Kidney capillary endothelial cell (primary cell): ENCODE data around the gene RNF150.
A peak's percentile ranks its signal among the peaks of the same experiment; 100 is the strongest.

ENCODE experiments used
- DNase-seq: peaks from one replicate; pipeline ENCODE4 v3.0.0-alpha.2; 2018; ENCODE audit warnings: low spot score

Gene RNF150

GRCh38 chr4:140906993-140907962, 226.0 kb downstream of the RNF150 start:
- DNase-seq = no peak

- DNase-seq = no peak
Observed at GRCh38 chr4:140904904-140905303, 228.4 kb downstream of the RNF150 start.

GRCh38 chr4:140903522-140904475, 229.5 kb downstream of the RNF150 start:
- DNase-seq = no peak

GRCh38 chr4:140901736-140902336, 231.4 kb downstream of the RNF150 start:
- no peak for DNase-seq

- DNase-seq = no peak
Observed at GRCh38 chr4:140893939-140894338, 239.3 kb downstream of the RNF150 start.

GRCh38 chr4:140888054-140888453, 245.2 kb downstream of the RNF150 start:
- DNase-seq = no peak

- no peak for DNase-seq
Observed at GRCh38 chr4:140887467-140887866, 245.8 kb downstream of the RNF150 start.

GRCh38 chr4:140884431-140885058, 248.7 kb downstream of the RNF150 start:
- peak; percentile 62 for DNase-seq

GRCh38 chr4:140877781-140878180, 255.5 kb downstream of the RNF150 start:
- no peak for DNase-seq

- no peak for DNase-seq
Observed at GRCh38 chr4:140876615-140877364, 256.5 kb downstream of the RNF150 start.

- no peak for DNase-seq
Observed at GRCh38 chr4:140875746-140876452, 257.4 kb downstream of the RNF150 start.

- DNase-seq = no peak
Observed at GRCh38 chr4:140874056-140874455, 259.2 kb downstream of the RNF150 start.

- no peak for DNase-seq
Observed at GRCh38 chr4:140871368-140871767, 261.9 kb downstream of the RNF150 start.

GRCh38 chr4:140870427-140870826, 262.8 kb downstream of the RNF150 start:
- no peak for DNase-seq

- no peak for DNase-seq
Observed at GRCh38 chr4:140869446-140869845, 263.8 kb downstream of the RNF150 start.

- DNase-seq = no peak
Observed at GRCh38 chr4:140867356-140867755, 265.9 kb downstream of the RNF150 start.

GRCh38 chr4:140866492-140867005, 266.7 kb downstream of the RNF150 start:
- no peak for DNase-seq

- DNase-seq = no peak
Observed at GRCh38 chr4:140865253-140866217, 267.7 kb downstream of the RNF150 start.

- DNase-seq = no peak
Observed at GRCh38 chr4:140863197-140863596, 270.1 kb downstream of the RNF150 start.
